ENCODE results near the gene FKBP5. TPM values are rescaled to one million over a fixed set of nuclear protein-coding genes. Genes with fewer than 3 reads are reported as not detected.

The FKBP5 gene
- total RNA-seq, 1 donor from 2014 or later = 29.5 TPM

- H3K4me3 ChIP-seq (ENCODE audit: low read depth, low read length) = no peak overlapping the region
- DNase-seq (ENCODE audit: low read depth) (no peak), FAIRE-seq (no peak)
- no peaks in the 10 kb centered on the region for H3K27me3 ChIP-seq (ENCODE audit: control insufficient read depth, insufficient read depth, low read length)
- H3K36me3 ChIP-seq (ENCODE audit: control insufficient read depth, insufficient read depth, low read length) = no peaks in the 10 kb centered on the region
- TF ChIP-seq CTCF (IDR thresholded peaks at IDR 0.05; ENCODE audit: insufficient read depth, low read length, severe bottlenecking) = no peak
Observed at GRCh38 chr6:35733633-35734032, 44.9 kb upstream of the FKBP5 start.

GRCh38 chr6:35731736-35732532 is 43.2 kb upstream of the FKBP5 start:
- TF ChIP-seq CTCF (IDR thresholded peaks at IDR 0.05; ENCODE audit: insufficient read depth, low read length, severe bottlenecking) = no peak
- Histone ChIP-seq H3K4me3 (ENCODE audit: low read depth, low read length) (peak overlapping the region; percentile 47), H3K27me3 (ENCODE audit: control insufficient read depth, insufficient read depth, low read length) (no peaks in the 10 kb centered on the region), H3K36me3 (ENCODE audit: control insufficient read depth, insufficient read depth, low read length) (no peaks in the 10 kb centered on the region)
- DNase-seq (ENCODE audit: low read depth) (peak; percentile 79), FAIRE-seq (no peak)

- peak overlapping the region; percentile 47 for H3K4me3 ChIP-seq (ENCODE audit: low read depth, low read length)
- no peaks in the 10 kb centered on the region for H3K27me3 ChIP-seq (ENCODE audit: control insufficient read depth, insufficient read depth, low read length)
- FAIRE-seq (no peak), DNase-seq (ENCODE audit: low read depth) (peak; percentile 47)
- H3K36me3 ChIP-seq (ENCODE audit: control insufficient read depth, insufficient read depth, low read length) = no peaks in the 10 kb centered on the region
- no peak for TF ChIP-seq CTCF (IDR thresholded peaks at IDR 0.05; ENCODE audit: insufficient read depth, low read length, severe bottlenecking)
Observed at GRCh38 chr6:35731414-35731735, 42.7 kb upstream of the FKBP5 start.

GRCh38 chr6:35730745-35731413 is 42.2 kb upstream of the FKBP5 start:
- H3K27me3 ChIP-seq (ENCODE audit: control insufficient read depth, insufficient read depth, low read length) = no peaks in the 10 kb centered on the region
- no peak for TF ChIP-seq CTCF (IDR thresholded peaks at IDR 0.05; ENCODE audit: insufficient read depth, low read length, severe bottlenecking)
- no peak for DNase-seq (ENCODE audit: low read depth)
- FAIRE-seq = no peak
- H3K36me3 ChIP-seq (ENCODE audit: control insufficient read depth, insufficient read depth, low read length) = no peaks in the 10 kb centered on the region
- no peak overlapping the region for H3K4me3 ChIP-seq (ENCODE audit: low read depth, low read length)

- no peak for TF ChIP-seq CTCF (IDR thresholded peaks at IDR 0.05; ENCODE audit: insufficient read depth, low read length, severe bottlenecking)
- H3K27me3 ChIP-seq (ENCODE audit: control insufficient read depth, insufficient read depth, low read length) = no peaks in the 10 kb centered on the region
- H3K4me3 ChIP-seq (ENCODE audit: low read depth, low read length) = no peak overlapping the region
- H3K36me3 ChIP-seq (ENCODE audit: control insufficient read depth, insufficient read depth, low read length) = no peaks in the 10 kb centered on the region
- no peak for DNase-seq (ENCODE audit: low read depth)
- no peak for FAIRE-seq
Observed at GRCh38 chr6:35729722-35730121, 41.0 kb upstream of the FKBP5 start.
